T-cell (primary cell): ENCODE measurements around the gene LMOD1. TPM values are rescaled to one million over a fixed set of nuclear protein-coding genes. Genes with fewer than 3 reads are reported as not detected.
A peak's percentile ranks its signal among the peaks of the same experiment; 100 is the strongest.

Source experiments
- ATAC-seq, 4 experiments: fragments of 200-7000 bp in 3 of 4; fragments of 150-1000 bp in 1 of 4; cut with Tn5 transposase; replicated peaks in 1 of 4; 1 replicate in 3 of 4; 2 replicates in 1 of 4; pipeline ENCODE4 v1.10.0; 2021; ENCODE audit warnings: moderate library complexity in 3 of 4, mild to moderate bottlenecking in 2 of 4, moderate number of reproducible peaks in 1 of 4
- CTCF ChIA-PET, 2 donors: fragments of 300-600 bp; sonication (Branson Sonifier 250); formaldehyde crosslinking; loops; one replicate each; lab custom pipeline; 2022; ENCODE audit warnings: antibody characterized with exemption in 2 of 2; lab: Charles Lee
- POLR2A ChIA-PET, 2 donors: fragments of 300-600 bp; sonication (Branson Sonifier 250); formaldehyde crosslinking; loops; one replicate each; lab custom pipeline; 2022; ENCODE audit warnings: antibody characterized with exemption in 2 of 2; lab: Charles Lee
- DNase-seq, 35 experiments: peaks; one replicate each; pipeline versions ENCODE4 v3.0.0 to v3.0.0-alpha.2; 2013 to 2023
- H3K27ac ChIP-seq: one replicate; pipeline ENCODE4 v1.5.1; 2013; ENCODE audit warnings: low read length
- H3K27me3 ChIP-seq, 2 experiments: replicated peaks in 1 of 2; 1 replicate in 1 of 2; 2 replicates in 1 of 2; pipeline versions ENCODE4 v1.6.1 to v1.7.0; 2013; ENCODE audit warnings: low read length in 1 of 2, mixed read lengths in 1 of 2; ENCODE audit not compliant: control insufficient read depth in 2 of 2, insufficient read depth in 2 of 2; ENCODE audit errors: extremely low read depth in 1 of 2
- H3K36me3 ChIP-seq, 2 donors: 1 replicate in 1 of 2; 2 replicates in 1 of 2; pipeline versions ENCODE4 v1.6.1 to v1.7.0; 2013; ENCODE audit warnings: low read length in 1 of 2; ENCODE audit not compliant: control insufficient read depth in 2 of 2, insufficient read depth in 1 of 2; ENCODE audit errors: extremely low read depth in 1 of 2
- H3K4me1 ChIP-seq, 2 experiments: 1 replicate in 1 of 2; 2 replicates in 1 of 2; pipeline versions ENCODE4 v1.6.1 to v1.7.0; 2013; ENCODE audit warnings: low read length in 2 of 2, mixed read lengths in 1 of 2; ENCODE audit not compliant: insufficient read depth in 2 of 2, control insufficient read depth in 1 of 2; ENCODE audit errors: extremely low read depth in 1 of 2
- H3K4me3 ChIP-seq, 2 donors: 1 replicate in 1 of 2; 2 replicates in 1 of 2; pipeline versions ENCODE4 v1.5.1 to v1.7.0; 2013; ENCODE audit warnings: mild to moderate bottlenecking in 2 of 2, low read length in 1 of 2, moderate library complexity in 1 of 2; ENCODE audit not compliant: control insufficient read depth in 1 of 2; ENCODE audit errors: extremely low read depth in 1 of 2
- H3K9me3 ChIP-seq: 2 replicates; pipeline ENCODE4 v1.7.0; 2013
- H3K27ac Mint-ChIP-seq, 2 donors: one replicate each; pipeline ENCODE4 v1.8.0; 2020 to 2021; ENCODE audit warnings: mild to moderate bottlenecking in 2 of 2, mixed read lengths in 2 of 2
- H3K27me3 Mint-ChIP-seq, 2 donors: one replicate each; pipeline ENCODE4 v1.8.0; 2021 to 2022; ENCODE audit warnings: mixed read lengths in 2 of 2
- H3K36me3 Mint-ChIP-seq: one replicate; pipeline ENCODE4 v1.8.0; 2021; ENCODE audit warnings: mixed read lengths
- H3K4me1 Mint-ChIP-seq, 3 donors: one replicate each; pipeline ENCODE4 v1.8.0; 2020 to 2022; ENCODE audit warnings: mixed read lengths in 3 of 3, mild to moderate bottlenecking in 1 of 3
- H3K4me3 Mint-ChIP-seq, 3 donors: one replicate each; pipeline ENCODE4 v1.8.0; 2020 to 2022; ENCODE audit warnings: mild to moderate bottlenecking in 3 of 3, mixed read lengths in 3 of 3, moderate library complexity in 3 of 3
- H3K9me3 Mint-ChIP-seq, 3 donors: one replicate each; pipeline ENCODE4 v1.8.0; 2020 to 2022; ENCODE audit warnings: mixed read lengths in 3 of 3
- WGBS: methylation state at CpG from one replicate; pipeline ENCODE4 v1.1.5; 2013; ENCODE audit warnings: missing lambda C conversion rate; ENCODE audit not compliant: insufficient coverage; 5-methylcytosine and 5-hydroxymethylcytosine counted together
- total RNA-seq, 35 experiments: library from RNA in 6 of 35; stranded (reverse) in 6 of 35; fragments of 120-200 nt in 1 of 35; gene quantifications; one replicate each; pipeline versions ENCODE4 v1.2.1 to v1.2.4 and lab custom pipeline; 2013 to 2026

Gene LMOD1
- total RNA-seq, 5 donors from 2014 or later (not counting 1 experiment from before 2014, with no cell fraction given), result 0.10 to 0.29 (median 0.16) TPM; not detected in 2

DNA sequence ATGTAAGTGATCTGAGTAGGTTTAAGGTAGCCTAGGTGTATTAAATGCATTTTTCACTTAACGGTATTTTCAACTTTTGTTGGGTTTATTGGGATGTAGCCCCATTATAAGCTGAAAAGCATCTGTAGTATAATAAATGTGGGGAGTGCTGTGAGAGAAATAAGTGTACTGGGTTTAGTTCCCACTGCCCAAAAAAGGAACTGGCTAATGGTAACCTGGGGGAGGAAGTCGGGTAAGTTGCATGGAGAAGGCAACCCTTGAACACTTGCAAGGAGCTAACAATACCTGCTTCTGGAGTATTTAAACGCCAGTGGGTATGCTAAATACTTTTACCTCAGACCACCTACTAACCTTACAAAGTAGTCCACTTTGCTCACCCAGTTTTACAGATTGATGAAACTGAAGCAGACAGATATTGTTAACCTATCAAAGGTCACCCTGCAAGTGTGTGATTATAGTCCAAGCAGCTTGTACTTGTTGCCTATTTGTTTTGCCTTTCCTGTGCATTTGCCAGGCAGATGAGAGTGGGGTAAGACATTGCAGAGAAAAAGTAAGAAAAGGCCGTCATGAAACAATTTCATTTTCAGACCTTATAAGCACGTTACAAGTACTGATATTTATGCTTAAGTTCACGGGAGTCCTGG, 65.3 kb downstream of the LMOD1 start:
- H3K4me3 Mint-ChIP-seq, result no peak overlapping the region
- no peaks in the 10 kb centered on the region for H3K9me3 Mint-ChIP-seq
- peaks cover 0 to 3% (median 2%) of the 10 kb centered on the region in 3 donors for H3K4me1 Mint-ChIP-seq
- H3K36me3 Mint-ChIP-seq, result peaks cover 4% of the 10 kb centered on the region
- Histone ChIP-seq H3K27me3 (no peaks in the 10 kb centered on the region), H3K27ac (no peak overlapping the region), H3K4me3 (no peak overlapping the region), H3K4me1 (no peaks in the 10 kb centered on the region), H3K36me3 (no peaks in the 10 kb centered on the region), H3K9me3 (no peaks in the 10 kb centered on the region)
- H3K27me3 Mint-ChIP-seq, result no peaks in the 10 kb centered on the region
- no peak overlapping the region for H3K27ac Mint-ChIP-seq
- 100% methylated on average over 1 of the region's 6 CpGs for WGBS
- ChIA-PET POLR2A (no interaction called here), CTCF (interaction anchor here (0.6 to 1.3 kb wide), 6 partner anchors 14 to 918 kb away, joined by 3 to 5 read pairs (median 3); no protein-coding TSS in a partner anchor)
- ATAC-seq (no peak), DNase-seq (no peak)

DNA sequence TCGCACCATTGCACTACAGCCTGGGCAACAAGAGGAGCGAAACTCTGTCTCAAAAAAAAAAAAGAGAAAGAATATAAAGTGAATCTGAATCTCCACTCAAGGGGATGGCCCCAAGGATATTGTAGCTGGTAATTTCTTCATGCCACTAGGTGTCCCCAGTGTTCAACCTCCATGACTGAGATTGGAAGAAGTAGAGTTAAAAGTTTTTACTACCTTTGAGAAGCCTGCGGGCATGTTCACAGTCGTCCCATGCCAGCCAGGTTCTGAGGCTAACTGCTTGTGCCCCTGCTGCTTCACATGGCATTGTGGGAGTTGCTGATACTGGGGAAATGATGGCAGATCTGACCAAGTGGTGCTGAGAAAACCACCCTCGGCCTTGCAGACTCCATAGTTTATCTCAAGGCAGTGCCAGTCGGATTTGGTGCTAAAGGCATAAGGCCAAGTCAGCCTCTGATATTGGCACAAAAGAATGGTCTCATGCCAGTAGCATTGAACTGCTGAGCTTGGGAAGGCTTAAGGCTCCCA, 68.4 kb downstream of the LMOD1 start:
- Mint-ChIP-seq H3K27me3 (no peaks in the 10 kb centered on the region), H3K4me3 (no peak overlapping the region), H3K4me1 (peaks cover 0 to 2% (median 1%) of the 10 kb centered on the region in 3 donors), H3K36me3 (peaks cover 22% of the 10 kb centered on the region), H3K27ac (no peak overlapping the region), H3K9me3 (no peaks in the 10 kb centered on the region)
- ATAC-seq, result peak in 3 of 4 experiments; percentile 29 to 51 (median 44)
- H3K4me3 ChIP-seq, result no peak overlapping the region
- H3K4me1 ChIP-seq, result no peaks in the 10 kb centered on the region
- POLR2A ChIA-PET, result no interaction called here
- peak in 3 of 35 experiments; percentile 15 to 46 (median 23) for DNase-seq
- CTCF ChIA-PET, result interaction anchor here in 1 of 2 donors (0.7 kb wide), 1 partner anchor 11 kb away, joined by 3 read pairs; no protein-coding TSS in a partner anchor
- WGBS, result 74% methylated on average over 5 of the region's 6 CpGs
- no peaks in the 10 kb centered on the region for H3K9me3 ChIP-seq
- peaks cover 5 to 21% of the 10 kb centered on the region in 2 donors for H3K36me3 ChIP-seq
- H3K27me3 ChIP-seq, result no peaks in the 10 kb centered on the region
- no peak overlapping the region for H3K27ac ChIP-seq

DNA sequence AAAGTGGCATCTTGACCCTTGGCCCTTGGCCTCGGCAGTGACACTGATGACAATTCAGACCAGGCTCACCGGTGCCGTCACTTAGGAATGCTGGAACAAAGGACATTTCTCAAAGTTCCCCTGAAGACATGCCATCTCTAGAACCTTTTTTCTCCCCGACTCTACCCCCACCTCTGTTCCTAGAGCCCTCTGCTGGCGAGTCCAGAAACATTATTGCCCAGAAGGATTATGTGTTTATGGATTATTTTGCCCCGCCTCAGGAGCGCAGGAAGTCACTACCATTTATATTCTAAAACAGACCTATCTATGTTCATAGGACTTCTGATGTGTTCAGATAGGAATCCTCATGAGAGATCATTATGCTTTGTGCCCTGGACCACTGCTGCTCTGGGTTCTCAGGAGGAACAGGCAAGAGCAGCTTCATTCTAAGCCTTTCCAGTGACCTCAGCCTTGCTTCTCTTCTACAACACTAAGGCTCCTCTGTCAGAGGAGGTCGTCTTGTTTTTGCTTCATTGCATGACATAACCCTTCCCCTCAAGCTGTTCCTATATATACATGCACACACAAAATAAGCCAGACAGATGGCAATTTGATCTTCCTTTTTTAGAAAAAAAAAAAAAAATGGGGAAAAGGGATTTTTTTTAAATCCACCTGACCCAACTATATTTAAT, 70.1 kb downstream of the LMOD1 start:
- no peaks in the 10 kb centered on the region for H3K27me3 Mint-ChIP-seq
- WGBS, result 92% methylated on average over 3 of the region's 8 CpGs
- Histone ChIP-seq H3K4me3 (no peak overlapping the region), H3K27me3 (no peaks in the 10 kb centered on the region), H3K27ac (no peak overlapping the region), H3K36me3 (peaks cover 12 to 37% of the 10 kb centered on the region in 2 donors), H3K4me1 (no peaks in the 10 kb centered on the region), H3K9me3 (no peaks in the 10 kb centered on the region)
- no peak overlapping the region for H3K4me3 Mint-ChIP-seq
- peaks cover 0 to 2% (median 1%) of the 10 kb centered on the region in 3 donors for H3K4me1 Mint-ChIP-seq
- CTCF ChIA-PET, result interaction anchor here in 1 of 2 donors (0.7 kb wide), 1 partner anchor 69 kb away, joined by 5 read pairs; no protein-coding TSS in a partner anchor
- no peaks in the 10 kb centered on the region for H3K9me3 Mint-ChIP-seq
- peaks cover 36% of the 10 kb centered on the region for H3K36me3 Mint-ChIP-seq
- no peak for DNase-seq
- no peak for ATAC-seq
- POLR2A ChIA-PET, result no interaction called here
- H3K27ac Mint-ChIP-seq, result no peak overlapping the region

DNA sequence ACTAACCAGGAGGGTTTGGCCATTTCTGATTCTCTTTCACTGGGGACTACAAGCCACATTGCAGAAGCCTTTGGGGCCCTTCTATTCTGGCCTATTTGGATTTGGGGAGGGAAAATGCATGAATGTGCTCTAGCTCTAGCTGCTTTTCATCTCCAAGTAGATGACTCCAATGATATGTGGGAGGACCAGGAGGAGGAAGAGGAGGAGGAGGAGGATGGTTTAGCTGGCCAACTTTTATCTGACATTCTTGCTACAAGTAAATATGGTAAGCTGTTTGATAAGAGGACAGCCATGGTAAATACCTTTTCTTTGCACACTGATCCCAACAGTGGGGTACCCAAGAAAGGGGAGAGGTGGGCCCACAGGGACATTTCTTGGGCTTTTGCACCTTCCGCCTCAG, 71.7 kb downstream of the LMOD1 start:
- ATAC-seq (no peak), DNase-seq (no peak)
- POLR2A ChIA-PET, result no interaction called here
- Histone ChIP-seq H3K4me3 (no peak overlapping the region), H3K27me3 (no peaks in the 10 kb centered on the region), H3K36me3 (peaks cover 20 to 53% of the 10 kb centered on the region in 2 donors), H3K27ac (no peak overlapping the region), H3K9me3 (no peaks in the 10 kb centered on the region), H3K4me1 (no peaks in the 10 kb centered on the region)
- peaks cover 48% of the 10 kb centered on the region for H3K36me3 Mint-ChIP-seq
- WGBS, result 88% methylated on average over 1 of the region's 1 CpG
- H3K4me1 Mint-ChIP-seq, result peaks cover 0 to 2% (median 0%) of the 10 kb centered on the region in 3 donors
- H3K4me3 Mint-ChIP-seq, result no peak overlapping the region
- H3K27me3 Mint-ChIP-seq, result no peaks in the 10 kb centered on the region
- CTCF ChIA-PET, result interaction anchor here in 1 of 2 donors (0.7 kb wide), 1 partner anchor 450 kb away, joined by 3 read pairs; no protein-coding TSS in a partner anchor
- no peaks in the 10 kb centered on the region for H3K9me3 Mint-ChIP-seq
- no peak overlapping the region for H3K27ac Mint-ChIP-seq

DNA sequence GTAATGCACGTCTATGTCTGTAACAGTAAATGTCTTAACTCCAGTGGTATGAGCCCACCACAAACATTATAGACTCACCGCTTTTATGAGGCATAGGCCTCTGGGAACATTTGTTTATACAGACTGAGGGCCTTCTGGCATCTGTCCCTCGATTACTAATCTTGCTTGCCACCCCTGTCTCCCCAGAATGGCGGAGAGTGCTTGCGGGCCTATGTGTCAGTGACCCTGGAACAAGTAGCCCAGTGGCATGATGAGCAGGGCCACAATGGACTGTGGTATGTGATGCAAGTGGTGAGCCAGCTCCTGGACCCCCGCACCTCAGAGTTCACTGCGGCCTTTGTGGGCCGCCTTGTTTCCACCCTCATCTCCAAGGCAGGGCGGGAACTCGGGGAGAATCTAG, 76.0 kb downstream of the LMOD1 start:
- Mint-ChIP-seq H3K4me3 (no peak overlapping the region), H3K4me1 (no peaks in the 10 kb centered on the region), H3K27me3 (no peaks in the 10 kb centered on the region), H3K27ac (no peak overlapping the region), H3K9me3 (no peaks in the 10 kb centered on the region), H3K36me3 (peaks cover 61% of the 10 kb centered on the region)
- H3K27ac ChIP-seq, result no peak overlapping the region
- ATAC-seq (no peak), DNase-seq (no peak)
- H3K4me3 ChIP-seq, result no peak overlapping the region
- H3K9me3 ChIP-seq, result no peaks in the 10 kb centered on the region
- H3K27me3 ChIP-seq, result no peaks in the 10 kb centered on the region
- H3K36me3 ChIP-seq, result peaks cover 22 to 81% of the 10 kb centered on the region in 2 donors
- 90% methylated on average over 2 of the region's 10 CpGs for WGBS
- no peaks in the 10 kb centered on the region for H3K4me1 ChIP-seq
- ChIA-PET CTCF (no interaction called here), POLR2A (no interaction called here)

DNA sequence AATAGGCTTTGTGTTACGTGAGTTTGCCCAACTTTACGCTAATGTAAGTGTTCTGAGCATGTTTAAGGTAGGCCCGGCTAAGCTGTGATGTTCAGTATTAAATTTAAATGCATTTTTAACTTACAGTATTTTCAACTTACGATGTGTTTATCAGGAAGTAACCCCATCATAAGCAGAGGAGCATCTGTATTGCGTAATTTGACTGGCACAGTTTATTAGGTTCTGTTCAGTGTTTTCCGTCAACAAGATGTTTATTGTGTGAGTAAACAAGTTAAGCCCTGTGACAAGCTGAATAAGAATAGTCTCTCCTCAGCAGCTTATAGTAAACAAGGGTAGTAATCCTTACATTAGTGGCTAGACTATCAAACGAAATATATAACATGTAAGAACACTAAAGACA, 84.9 kb downstream of the LMOD1 start:
- Mint-ChIP-seq H3K36me3 (peaks cover 51% of the 10 kb centered on the region), H3K27me3 (no peaks in the 10 kb centered on the region), H3K9me3 (no peaks in the 10 kb centered on the region), H3K4me3 (no peak overlapping the region), H3K4me1 (no peaks in the 10 kb centered on the region), H3K27ac (no peak overlapping the region)
- Histone ChIP-seq H3K27ac (no peak overlapping the region), H3K27me3 (no peaks in the 10 kb centered on the region), H3K9me3 (no peaks in the 10 kb centered on the region), H3K36me3 (peaks cover 4 to 63% of the 10 kb centered on the region in 2 donors), H3K4me1 (no peaks in the 10 kb centered on the region), H3K4me3 (no peak overlapping the region)
- DNase-seq, result no peak
- no peak for ATAC-seq
- whole genome bisulfite sequencing, result 100% methylated on average over 2 of the region's 7 CpGs
- ChIA-PET POLR2A (no interaction called here), CTCF (interaction anchor here in 1 of 2 donors (0.8 kb wide), 1 partner anchor 8 kb away, joined by 3 read pairs; no protein-coding TSS in a partner anchor)
